Kasumi-1 (cell line): ENCODE data around the gene NUDT10.
A peak's percentile ranks its signal among the peaks of the same experiment; 100 is the strongest.
"Not testable (repeated sequence)": the region's sequence is repeated elsewhere in the genome, so short reads cannot be mapped to it uniquely, and the experiment has no call there.

Experiments used
- DNase-seq, 2 experiments: peaks; one replicate each; lab custom pipeline; 2025; lab: John Stamatoyannopoulos, UW

NUDT10 gene

GRCh38 chrX:51332188-51332942, at the start of gene NUDT10:
Gene NUDT10, plus strand, starts transcription at chrX:51332822. Its CDS starts 144 bp downstream, at chrX:51332966.
- no peak for DNase-seq

GRCh38 chrX:51292421-51292820, 40.2 kb upstream of the NUDT10 start:
- no peak for DNase-seq

- no peak for DNase-seq
Measured at GRCh38 chrX:51296138-51296537, 36.5 kb upstream of the NUDT10 start.

GRCh38 chrX:51316271-51316670, 16.4 kb upstream of the NUDT10 start:
- no peak for DNase-seq

GRCh38 chrX:51332943-51333785, 542 bp downstream of the NUDT10 start:
- not testable (repeated sequence) for DNase-seq

GRCh38 chrX:51334276-51334675, 1.7 kb downstream of the NUDT10 start:
- DNase-seq: no peak

- DNase-seq: peak; percentile 63 to 66
Measured at GRCh38 chrX:51336584-51336983, 4.0 kb downstream of the NUDT10 start.

GRCh38 chrX:51361251-51361650, 28.6 kb downstream of the NUDT10 start:
- DNase-seq: no peak

- DNase-seq: no peak
Measured at GRCh38 chrX:51376672-51377071, 44.0 kb downstream of the NUDT10 start.
